HT-29 (cell line): Measurements from ENCODE around the gene TRABD2A. TPM values are rescaled to one million over a fixed set of nuclear protein-coding genes. Genes with fewer than 3 reads are reported as not detected.

Source experiments
- DNase-seq: peaks from one replicate; pipeline ENCODE4 v3.0.0-alpha.2; 2015; ENCODE audit warnings: low spot score
- total RNA-seq: library from RNA; depleted of rRNA; stranded (reverse); fragments of >200 nt; shearing (Covaris generic); gene quantifications from 2 replicates; pipeline ENCODE4 v1.2.3, GENCODE V29; 2014

Gene TRABD2A
- total RNA-seq, 1 experiment from 2014 or later: 2.3 TPM

GRCh38 chr2:84850471-84850870 is 30.4 kb downstream of the TRABD2A start:
- DNase-seq: no peak

- DNase-seq: peak; percentile 51
These were observed 31.5 kb downstream of the TRABD2A start for GRCh38 chr2:84849271-84849952.

- DNase-seq: no peak
These were observed 33.4 kb downstream of the TRABD2A start for GRCh38 chr2:84847326-84848050.

- no peak for DNase-seq
These were observed 34.1 kb downstream of the TRABD2A start for GRCh38 chr2:84846741-84847142.

- DNase-seq: no peak
These were observed 34.7 kb downstream of the TRABD2A start for GRCh38 chr2:84846041-84846663.

GRCh38 chr2:84844141-84844540 is 36.7 kb downstream of the TRABD2A start:
- no peak for DNase-seq

- no peak for DNase-seq
These were observed 39.3 kb downstream of the TRABD2A start for GRCh38 chr2:84841577-84841976.

- DNase-seq: peak; percentile 49
These were observed 40.6 kb downstream of the TRABD2A start for GRCh38 chr2:84840306-84840705.

GRCh38 chr2:84839851-84840250 is 41.0 kb downstream of the TRABD2A start:
- DNase-seq: no peak

- DNase-seq: no peak
These were observed 42.3 kb downstream of the TRABD2A start for GRCh38 chr2:84838434-84839145.

- DNase-seq: no peak
These were observed 44.7 kb downstream of the TRABD2A start for GRCh38 chr2:84836215-84836614.

- no peak for DNase-seq
These were observed 47.3 kb downstream of the TRABD2A start for GRCh38 chr2:84833481-84834150.

- DNase-seq: no peak
These were observed 48.0 kb downstream of the TRABD2A start for GRCh38 chr2:84832772-84833461.

- no peak for DNase-seq
These were observed 50.0 kb downstream of the TRABD2A start for GRCh38 chr2:84830758-84831500.

- DNase-seq: peak; percentile 3
These were observed 50.8 kb downstream of the TRABD2A start for GRCh38 chr2:84830095-84830494.

- DNase-seq: no peak
These were observed 51.2 kb downstream of the TRABD2A start for GRCh38 chr2:84829693-84830092.

GRCh38 chr2:84827978-84828575 is 52.8 kb downstream of the TRABD2A start:
- DNase-seq: no peak

GRCh38 chr2:84823788-84824187 is 57.1 kb downstream of the TRABD2A start:
- DNase-seq: no peak

GRCh38 chr2:84823229-84823628 is 57.7 kb downstream of the TRABD2A start:
- no peak for DNase-seq

GRCh38 chr2:84821806-84822205 is 59.1 kb downstream of the TRABD2A start:
- no peak for DNase-seq
